Stomach (tissue), 9 donors: ENCODE data around the gene LCN10. TPM values are rescaled to one million over a fixed set of nuclear protein-coding genes. Genes with fewer than 3 reads are reported as not detected.
"Not testable (repeated sequence)": the region's sequence is repeated elsewhere in the genome, so short reads cannot be mapped to it uniquely, and the experiment has no call there.

ENCODE experiments used
- DNase-seq, 2 donors: peaks; one replicate each; pipeline versions ENCODE4 v3.0.0 to v3.0.0-alpha.2; 2013 to 2019
- H3K27ac ChIP-seq, 5 donors: fragments of 200-600 bp in 4 of 5; sonication (generic) in 4 of 5; one replicate each; pipeline ENCODE4 v1.5.1; 2013 to 2019; ENCODE audit warnings: mild to moderate bottlenecking in 1 of 5, moderate library complexity in 1 of 5
- H3K27me3 ChIP-seq, 3 donors: fragments of 200-600 bp; sonication (generic); one replicate each; pipeline ENCODE4 v1.5.1; 2017 to 2019; ENCODE audit warnings: mixed run types in 1 of 3
- H3K36me3 ChIP-seq, 4 donors: fragments of 200-600 bp; sonication (generic); 1 replicate in 3 of 4; 2 replicates in 1 of 4; pipeline ENCODE4 v1.5.1; 2016 to 2019
- H3K4me1 ChIP-seq, 4 donors: fragments of 200-600 bp; sonication (generic); one replicate each; pipeline ENCODE4 v1.5.1; 2016 to 2019
- H3K4me3 ChIP-seq, 4 donors: fragments of 200-600 bp; sonication (generic) in 3 of 4; one replicate each; pipeline ENCODE4 v1.5.1; 2016 to 2019; ENCODE audit warnings: mild to moderate bottlenecking in 1 of 4
- H3K9me3 ChIP-seq, 4 donors: fragments of 200-600 bp; sonication (generic); one replicate each; pipeline ENCODE4 v1.5.1; 2016 to 2019
- CTCF ChIP-seq, 7 experiments: fragments of 450-650 bp in 4 of 7; fragments of 200-600 bp in 3 of 7; sonication (generic) in 3 of 7; IDR thresholded peaks; one replicate each; pipeline ENCODE4 v1.5.1; 2016 to 2019; ENCODE audit warnings: antibody characterized with exemption in 7 of 7, control low read depth in 2 of 7, mild to moderate bottlenecking in 1 of 7
- EP300 ChIP-seq: sonication (generic); formaldehyde crosslinking; IDR thresholded peaks from one replicate; pipeline ENCODE4 v1.6.1; 2017; ENCODE audit warnings: antibody characterized with exemption
- POLR2A ChIP-seq, 4 donors: fragments of 450-650 bp; IDR thresholded peaks; one replicate each; pipeline ENCODE4 v1.6.1; 2016; ENCODE audit warnings: antibody characterized with exemption in 4 of 4, control low read depth in 2 of 4, mild to moderate bottlenecking in 1 of 4, moderate library complexity in 1 of 4
- POLR2AphosphoS5 ChIP-seq, 3 donors: sonication (generic); formaldehyde crosslinking; IDR thresholded peaks; one replicate each; pipeline ENCODE4 v1.6.1; 2016; ENCODE audit warnings: antibody characterized with exemption in 3 of 3
- WGBS, 5 donors: extraction: QIAGEN DNeasy Blood & Tissue Kit in 3 of 5; methylation state at CpG; one replicate each; pipeline versions ENCODE4 v1.1.5 to v1.1.7; 2013 to 2018; 5-methylcytosine and 5-hydroxymethylcytosine counted together
- intact Hi-C: fragments of 100-400 bp; cut with DNase I; formaldehyde crosslinking; loops from one replicate; pipeline ENCODE4 v1.15.1; 2023; ENCODE audit warnings: low total_unique reads
- polyA plus RNA-seq, 3 donors: library from polyadenylated mRNA; stranded (reverse); fragments of 200-250 nt; gene quantifications; one replicate each; pipeline ENCODE4 v1.2.3, GENCODE V29; 2013
- total RNA-seq, 5 donors: library from RNA; depleted of rRNA; stranded (reverse); fragments of >200 nt; gene quantifications; one replicate each; pipeline versions ENCODE4 v1.1.0 to v1.2.3, GENCODE V29; 2014 to 2016
- donor health status: healthy with polysubstance abuse.
- donor health status: Bipolar disorder and iron deficiency.
- donor health status: healthy.

Gene LCN10
- total and polyA plus RNA-seq, 8 donors = 0.58 to 25.5 (median 8.5) TPM

DNA sequence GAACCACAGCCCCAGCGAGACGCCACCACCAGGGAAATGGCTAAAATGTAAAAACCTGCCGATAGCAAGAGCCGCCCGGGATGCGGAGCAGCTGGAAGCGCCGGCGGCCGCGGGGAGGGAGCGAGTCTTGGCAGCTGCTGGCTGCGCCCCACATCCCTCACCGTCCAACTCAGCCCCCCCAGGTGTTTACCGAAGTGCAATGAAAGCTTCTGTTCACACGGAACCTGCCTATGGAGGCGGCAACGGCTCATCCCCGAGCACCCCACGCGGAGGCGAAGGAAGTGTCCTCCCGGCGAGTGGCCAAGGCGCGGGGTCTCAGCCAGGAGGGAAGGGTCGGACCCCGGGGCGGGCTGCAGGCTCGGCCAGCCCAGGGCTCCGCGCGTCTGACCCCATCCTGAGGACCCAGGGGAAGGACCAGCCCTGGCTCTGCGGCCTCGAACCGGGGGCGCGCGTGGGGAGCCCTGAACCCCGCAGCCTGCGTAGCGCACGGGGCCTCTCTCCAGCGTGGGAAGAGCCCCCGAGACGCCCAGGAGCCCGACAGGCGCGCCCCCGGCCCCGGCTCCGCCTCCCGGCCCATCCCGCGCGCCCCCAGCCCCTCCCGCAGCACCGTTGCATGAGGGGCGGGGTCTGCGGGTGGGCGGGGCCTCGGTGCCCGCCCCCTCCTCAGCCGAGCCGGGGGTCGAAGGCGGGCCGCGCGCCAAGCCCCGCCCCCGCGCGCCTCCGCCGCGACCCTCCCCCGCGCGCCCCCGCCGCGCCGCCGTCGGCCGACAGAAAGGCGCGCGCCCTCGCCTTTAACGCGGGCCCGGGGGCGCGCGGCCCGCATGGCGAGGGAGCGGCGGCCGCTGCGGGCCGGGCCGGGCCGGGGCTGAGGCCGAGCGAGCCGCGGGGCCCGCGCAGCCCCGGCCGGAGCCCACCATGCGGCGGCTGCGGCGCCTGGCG lies 30.7 kb downstream of the LCN10 start, which contains the start of gene DIPK1B:
Gene DIPK1B (plus strand): TSS at position 822 of the 939 bp plus-strand sequence. CDS start 94 bp downstream, at position 916.
- no peaks in the 10 kb centered on the region for H3K9me3 ChIP-seq
- peak in 1 of 2 donors; percentile 81 for DNase-seq
- intact Hi-C loops = no loop called here
- peaks cover 6 to 60% (median 35%) of the 10 kb centered on the region in 3 donors for H3K27me3 ChIP-seq
- WGBS, 5 donors = 2 to 9% (median 3%) methylated on average over 15 to 113 of the region's 119 CpGs
- no peak for TF ChIP-seq EP300
- TF ChIP-seq CTCF (IDR thresholded peaks at IDR 0.05) = no peak
- no peak for TF ChIP-seq POLR2AphosphoS5 (IDR thresholded peaks at IDR 0.05)
- no peak for TF ChIP-seq POLR2A (IDR thresholded peaks at IDR 0.05)
- H3K4me1 ChIP-seq = peaks cover 11 to 36% (median 21%) of the 10 kb centered on the region in 4 donors
- peak within 1 kb of the TSS in 4 of 5 donors; percentile 10 to 73 (median 44) for H3K27ac ChIP-seq
- peak within 1 kb of the TSS; percentile 44 to 54 (median 52) for H3K4me3 ChIP-seq
- no peaks in the 10 kb centered on the region for H3K36me3 ChIP-seq

- not testable (repeated sequence) for H3K9me3 ChIP-seq
Measured at GRCh38 chr9:136711219-136711648, 31.5 kb downstream of the LCN10 start.

GRCh38 chr9:136710543-136710942 lies 32.2 kb downstream of the LCN10 start:
- H3K4me3 ChIP-seq = no peak overlapping the region
- WGBS, 5 donors = 86 to 90% (median 87%) methylated on average over 7 of the region's 7 CpGs
- intact Hi-C loops = no loop called here

More at GRCh38 chr9:136711219-136711648, 31.5 kb downstream of the LCN10 start:
- 29 to 35% (median 33%) methylated on average over 4 of the region's 4 CpGs for WGBS, 5 donors
- Histone ChIP-seq H3K4me1 (peaks cover 11 to 36% (median 21%) of the 10 kb centered on the region in 4 donors), H3K27me3 (peaks cover 6 to 55% (median 35%) of the 10 kb centered on the region in 3 donors), H3K27ac (peak overlapping the region in 1 of 5 donors; percentile 56)
- H3K36me3 ChIP-seq, H3K4me3 ChIP-seq, intact Hi-C loops, DNase-seq: not testable (repeated sequence)

GRCh38 chr9:136709454-136710109 lies 33.2 kb downstream of the LCN10 start:
- no peak for TF ChIP-seq POLR2AphosphoS5 (IDR thresholded peaks at IDR 0.05)
- TF ChIP-seq CTCF (IDR thresholded peaks at IDR 0.05) = no peak
- no peak for TF ChIP-seq EP300
- TF ChIP-seq POLR2A (IDR thresholded peaks at IDR 0.05) = no peak
- H3K4me1 ChIP-seq = peaks cover 11 to 29% (median 21%) of the 10 kb centered on the region in 4 donors
- H3K9me3 ChIP-seq = no peaks in the 10 kb centered on the region
- H3K27ac ChIP-seq = no peak overlapping the region
- WGBS, 5 donors = 85 to 90% (median 89%) methylated on average over 21 to 24 of the region's 24 CpGs
- H3K27me3 ChIP-seq = peaks cover 6 to 41% (median 28%) of the 10 kb centered on the region in 3 donors
- DNase-seq = peak in 1 of 2 donors; percentile 9
- H3K4me3 ChIP-seq = no peak overlapping the region
- intact Hi-C loops = no loop called here
- H3K36me3 ChIP-seq = no peaks in the 10 kb centered on the region

More at GRCh38 chr9:136710543-136710942, 32.2 kb downstream of the LCN10 start:
- Histone ChIP-seq H3K27me3 (peaks cover 6 to 51% (median 35%) of the 10 kb centered on the region in 3 donors), H3K9me3 (no peaks in the 10 kb centered on the region), H3K36me3 (no peaks in the 10 kb centered on the region), H3K4me1 (peaks cover 11 to 36% (median 21%) of the 10 kb centered on the region in 4 donors), H3K27ac (no peak overlapping the region)
- DNase-seq = no peak
- TF ChIP-seq CTCF (IDR thresholded peaks at IDR 0.05) (no peak), POLR2A (IDR thresholded peaks at IDR 0.05) (no peak), EP300 (no peak), POLR2AphosphoS5 (IDR thresholded peaks at IDR 0.05) (no peak)
